PC-3 (cell line): ENCODE data around the gene DNAH1.
"Not testable (repeated sequence)": the region's sequence is repeated elsewhere in the genome, so short reads cannot be mapped to it uniquely, and the experiment has no call there.

Source experiments
- EZH2 ChIP-seq: fragments of 300-600 bp; sonication (generic); IDR thresholded peaks from one replicate; pipeline ENCODE4 v1.6.1; 2017; ENCODE audit warnings: antibody characterized with exemption, mild to moderate bottlenecking, low read length; ENCODE audit not compliant: unreplicated experiment
- EZH2phosphoT487 ChIP-seq: fragments of 300-600 bp; sonication (generic); IDR thresholded peaks from 2 replicates; pipeline ENCODE4 v1.6.1; 2018; ENCODE audit warnings: mild to moderate bottlenecking, antibody characterized with exemption, low read length, borderline replicate concordance
- TF ChIP-seq, protein P1 (sequence below): fragments of 300-600 bp; sonication (generic); conservative IDR thresholded peaks from 2 replicates; pipeline ENCODE4 v1.5.1; 2017; ENCODE audit warnings: antibody characterized with exemption, low read depth, mild to moderate bottlenecking, low read length

- TF ChIP-seq, protein P1, sequence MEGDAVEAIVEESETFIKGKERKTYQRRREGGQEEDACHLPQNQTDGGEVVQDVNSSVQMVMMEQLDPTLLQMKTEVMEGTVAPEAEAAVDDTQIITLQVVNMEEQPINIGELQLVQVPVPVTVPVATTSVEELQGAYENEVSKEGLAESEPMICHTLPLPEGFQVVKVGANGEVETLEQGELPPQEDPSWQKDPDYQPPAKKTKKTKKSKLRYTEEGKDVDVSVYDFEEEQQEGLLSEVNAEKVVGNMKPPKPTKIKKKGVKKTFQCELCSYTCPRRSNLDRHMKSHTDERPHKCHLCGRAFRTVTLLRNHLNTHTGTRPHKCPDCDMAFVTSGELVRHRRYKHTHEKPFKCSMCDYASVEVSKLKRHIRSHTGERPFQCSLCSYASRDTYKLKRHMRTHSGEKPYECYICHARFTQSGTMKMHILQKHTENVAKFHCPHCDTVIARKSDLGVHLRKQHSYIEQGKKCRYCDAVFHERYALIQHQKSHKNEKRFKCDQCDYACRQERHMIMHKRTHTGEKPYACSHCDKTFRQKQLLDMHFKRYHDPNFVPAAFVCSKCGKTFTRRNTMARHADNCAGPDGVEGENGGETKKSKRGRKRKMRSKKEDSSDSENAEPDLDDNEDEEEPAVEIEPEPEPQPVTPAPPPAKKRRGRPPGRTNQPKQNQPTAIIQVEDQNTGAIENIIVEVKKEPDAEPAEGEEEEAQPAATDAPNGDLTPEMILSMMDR = not testable (repeated sequence)
- not testable (repeated sequence) for TF ChIP-seq EZH2, EZH2phosphoT487
Observed at GRCh38 chr3:52284051-52284450, 32.1 kb upstream of the DNAH1 start.
